ENCODE results near the gene GTF3A. TPM values are rescaled to one million over a fixed set of nuclear protein-coding genes. Genes with fewer than 3 reads are reported as not detected.

GTF3A gene
- total and polyA plus RNA-seq, 2 of the 4 experiments (the other 2 are of a cell fraction): 74.1 to 116 TPM

- ChIA-PET POLR2A (ENCODE audit: unreplicated experiment) (no interaction called here), CTCF (interaction anchor here (3.2 kb wide), 1 partner anchor 423 kb away, joined by 13 read pairs; no protein-coding TSS in a partner anchor)
- ATAC-seq (ENCODE audit: low read depth) (peak; percentile 11; the same call in 1 of the 2 replicates), DNase-seq (no peak)
- H3K9ac ChIP-seq (ENCODE audit: low read depth, low read length): no peak overlapping the region
- no peak overlapping the region; the same call in 1 of the 2 replicates for H4K5ac ChIP-seq (ENCODE audit: low read depth, low read length)
- no peaks in the 10 kb centered on the region for H3K9me1 ChIP-seq (ENCODE audit: insufficient read depth, low read length)
- BruUV-seq (replicated peaks): no TSS peak
- no peak overlapping the region for H3K14ac ChIP-seq (replicated peaks; ENCODE audit: low read depth, low read length)
- H3K4me1 ChIP-seq (ENCODE audit: control insufficient read depth, insufficient read depth, low read length): peaks cover 4% of the 10 kb centered on the region; the same call in 1 of the 2 replicates
- WGBS, 2 experiments (ENCODE audit: extremely low coverage in 2 of 2, insufficient read length in 1 of 2): no CpG with 5 or more reads among the region's 10 CpGs
- no peaks in the 10 kb centered on the region for H3K9me3 ChIP-seq (ENCODE audit: control insufficient read depth, insufficient read depth, low read length)
- no peaks in the 10 kb centered on the region for H3K36me3 ChIP-seq (ENCODE audit: control insufficient read depth, insufficient read depth, low read length)
- H2AK9ac ChIP-seq (replicated peaks; ENCODE audit: low read depth, low read length, poor library complexity): no peak overlapping the region
- dilution Hi-C loops (cut with HindIII; ENCODE audit: low sequenced_read_pairs, unreplicated experiment): no loop called here
- H3K27ac ChIP-seq (ENCODE audit: insufficient read depth, low read length): no peak overlapping the region
- H2BK20ac ChIP-seq (ENCODE audit: low read depth, low read length): no peak overlapping the region
- no peak overlapping the region for H3K18ac ChIP-seq (ENCODE audit: low read depth, low read length)
- H3K56ac ChIP-seq (ENCODE audit: extremely low read depth, insufficient read depth, low read length): no peak overlapping the region
- no peak overlapping the region for H3K23ac ChIP-seq (ENCODE audit: low read depth, low read length)
- H3K4me2 ChIP-seq (ENCODE audit: low read depth, low read length): no peak overlapping the region; the same call in 1 of the 2 replicates
- TF ChIP-seq POLR2A (IDR thresholded peaks at IDR 0.05; ENCODE audit: low read depth, low read length): no peak
- TF ChIP-seq, protein P1, sequence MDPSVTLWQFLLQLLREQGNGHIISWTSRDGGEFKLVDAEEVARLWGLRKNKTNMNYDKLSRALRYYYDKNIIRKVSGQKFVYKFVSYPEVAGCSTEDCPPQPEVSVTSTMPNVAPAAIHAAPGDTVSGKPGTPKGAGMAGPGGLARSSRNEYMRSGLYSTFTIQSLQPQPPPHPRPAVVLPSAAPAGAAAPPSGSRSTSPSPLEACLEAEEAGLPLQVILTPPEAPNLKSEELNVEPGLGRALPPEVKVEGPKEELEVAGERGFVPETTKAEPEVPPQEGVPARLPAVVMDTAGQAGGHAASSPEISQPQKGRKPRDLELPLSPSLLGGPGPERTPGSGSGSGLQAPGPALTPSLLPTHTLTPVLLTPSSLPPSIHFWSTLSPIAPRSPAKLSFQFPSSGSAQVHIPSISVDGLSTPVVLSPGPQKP (IDR thresholded peaks at IDR 0.05; ENCODE audit: borderline replicate concordance, low read depth, low read length): no peak
- TF ChIP-seq FOS (IDR thresholded peaks at IDR 0.05; ENCODE audit: low read depth, low read length): no peak
- TF ChIP-seq RFX5 (IDR thresholded peaks at IDR 0.05; ENCODE audit: low read depth, low read length): no peak
- no peak for TF ChIP-seq SMC3 (IDR thresholded peaks at IDR 0.05; ENCODE audit: low read depth, low read length)
- TF ChIP-seq, protein P2, sequence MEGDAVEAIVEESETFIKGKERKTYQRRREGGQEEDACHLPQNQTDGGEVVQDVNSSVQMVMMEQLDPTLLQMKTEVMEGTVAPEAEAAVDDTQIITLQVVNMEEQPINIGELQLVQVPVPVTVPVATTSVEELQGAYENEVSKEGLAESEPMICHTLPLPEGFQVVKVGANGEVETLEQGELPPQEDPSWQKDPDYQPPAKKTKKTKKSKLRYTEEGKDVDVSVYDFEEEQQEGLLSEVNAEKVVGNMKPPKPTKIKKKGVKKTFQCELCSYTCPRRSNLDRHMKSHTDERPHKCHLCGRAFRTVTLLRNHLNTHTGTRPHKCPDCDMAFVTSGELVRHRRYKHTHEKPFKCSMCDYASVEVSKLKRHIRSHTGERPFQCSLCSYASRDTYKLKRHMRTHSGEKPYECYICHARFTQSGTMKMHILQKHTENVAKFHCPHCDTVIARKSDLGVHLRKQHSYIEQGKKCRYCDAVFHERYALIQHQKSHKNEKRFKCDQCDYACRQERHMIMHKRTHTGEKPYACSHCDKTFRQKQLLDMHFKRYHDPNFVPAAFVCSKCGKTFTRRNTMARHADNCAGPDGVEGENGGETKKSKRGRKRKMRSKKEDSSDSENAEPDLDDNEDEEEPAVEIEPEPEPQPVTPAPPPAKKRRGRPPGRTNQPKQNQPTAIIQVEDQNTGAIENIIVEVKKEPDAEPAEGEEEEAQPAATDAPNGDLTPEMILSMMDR (conservative IDR thresholded peaks at IDR 0.05; ENCODE audit: low read depth, low read length): no peak
- no peak for TF ChIP-seq MAZ (IDR thresholded peaks at IDR 0.05; ENCODE audit: borderline replicate concordance, low read depth, low read length)
- TF ChIP-seq CEBPB (IDR thresholded peaks at IDR 0.05; ENCODE audit: low read depth, low read length): no peak
- no peak for TF ChIP-seq MAFK (IDR thresholded peaks at IDR 0.05; ENCODE audit: low read depth, low read length)
- no peak for TF ChIP-seq RAD21 (IDR thresholded peaks at IDR 0.05; ENCODE audit: low read length)
- no peak for TF ChIP-seq NFE2L2 (IDR thresholded peaks at IDR 0.05; ENCODE audit: low read depth, low read length)
- TF ChIP-seq USF2 (IDR thresholded peaks at IDR 0.05; ENCODE audit: low read depth, low read length): no peak
- no peak for TF ChIP-seq RCOR1 (IDR thresholded peaks at IDR 0.05; ENCODE audit: insufficient replicate concordance, low read length)
- no peak for TF ChIP-seq CHD1 (IDR thresholded peaks at IDR 0.05; ENCODE audit: low read depth, low read length)
- no peak for TF ChIP-seq BHLHE40 (IDR thresholded peaks at IDR 0.05; ENCODE audit: low read depth, low read length)
- H4K20me1 ChIP-seq (ENCODE audit: insufficient read depth, low read length): no peaks in the 10 kb centered on the region
- intact Hi-C loops (cut with micrococcal nuclease): loop anchor here (1.0 kb wide), 1 partner anchor 20 kb away; the partner anchor contains the start of gene GTF3A
- no peak overlapping the region for H4K8ac ChIP-seq (ENCODE audit: low read depth in 2 of 2, low read length in 2 of 2)
- no peak overlapping the region for H2BK15ac ChIP-seq (ENCODE audit: low read depth, low read length)
- no peak overlapping the region for H2AK5ac ChIP-seq (ENCODE audit: low read depth, low read length)
- no peak overlapping the region for H2AFZ ChIP-seq (replicated peaks; ENCODE audit: low read length, poor library complexity)
- no peak overlapping the region for H4K91ac ChIP-seq (ENCODE audit: insufficient read depth, low read depth, low read length)
- H3K4me3 ChIP-seq (ENCODE audit: insufficient read depth, low read depth, low read length): no peak overlapping the region
- no peak overlapping the region for H2BK5ac ChIP-seq (ENCODE audit: low read depth, low read length, poor library complexity, severe bottlenecking)
- H3K4ac ChIP-seq (ENCODE audit: low read depth, low read length): no peak overlapping the region
- no peak overlapping the region for H2BK120ac ChIP-seq (ENCODE audit: low read depth, low read length)
- peaks cover 17% of the 10 kb centered on the region for H3K27me3 ChIP-seq (ENCODE audit: control insufficient read depth, insufficient read depth, low read length)
- no peaks in the 10 kb centered on the region for H3K79me1 ChIP-seq (ENCODE audit: low read depth in 1 of 2, low read length in 2 of 2)
- in situ Hi-C loops (cut with MboI; ENCODE audit: low sequenced_read_pairs): no loop called here
Measured at GRCh38 chr13:27403727-27404385, 20.6 kb upstream of the GTF3A start.

All from IMR-90 (cell line).